ENCODE results near the gene SSTR1.
"Not testable (repeated sequence)": the region's sequence is repeated elsewhere in the genome, so short reads cannot be mapped to it uniquely, and the experiment has no call there.

Gene SSTR1

DNA sequence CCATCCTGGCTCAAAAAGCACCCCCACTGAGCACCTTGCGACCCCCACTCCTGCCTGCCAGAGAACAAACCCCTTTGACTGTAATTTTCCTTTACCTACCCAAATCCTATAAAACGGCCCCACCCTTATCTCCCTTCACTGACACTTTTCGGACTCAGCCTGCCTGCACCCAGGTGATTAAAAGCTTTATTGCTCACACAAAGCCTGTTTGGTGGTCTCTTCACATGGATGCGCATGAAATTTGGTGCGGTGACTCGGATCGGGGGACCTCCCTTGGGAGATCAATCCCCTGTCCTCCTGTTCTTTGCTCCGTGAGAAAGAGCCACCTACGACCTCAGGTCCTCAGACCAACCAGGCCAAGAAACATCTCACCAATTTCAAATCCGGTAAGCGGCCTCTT is 16.9 kb upstream of the SSTR1 start:
- H2BK120ac ChIP-seq (ENCODE audit: low read depth, low read length); H3K4ac ChIP-seq (ENCODE audit: low read depth in 1 of 2, low read length in 2 of 2); H2BK15ac ChIP-seq (ENCODE audit: low read depth, poor library complexity, severe bottlenecking); H3K4me2 ChIP-seq (ENCODE audit: low read length, poor library complexity, severe bottlenecking); H3K4me3 ChIP-seq (ENCODE audit: insufficient read depth in 1 of 2, low read depth in 1 of 2, low read length in 2 of 2); H3K14ac ChIP-seq (ENCODE audit: low read length in 2 of 2); H3K4me1 ChIP-seq (ENCODE audit: control insufficient read depth, insufficient read depth, low read depth, low read length); H3K18ac ChIP-seq (ENCODE audit: low read depth in 1 of 2, low read length in 2 of 2); H3K9me3 ChIP-seq (ENCODE audit: control insufficient read depth, low read length); H4K8ac ChIP-seq (ENCODE audit: low read length); H3K23ac ChIP-seq (ENCODE audit: low read length in 2 of 2); H2AK5ac ChIP-seq (ENCODE audit: low read length, severe bottlenecking); H2AFZ ChIP-seq (ENCODE audit: low read depth, low read length); H3K9ac ChIP-seq (ENCODE audit: low read length); DNase-seq; H3K27ac ChIP-seq (ENCODE audit: low read length, poor library complexity, severe bottlenecking); H2BK5ac ChIP-seq (ENCODE audit: low read depth, low read length, poor library complexity, severe bottlenecking); H3K36me3 ChIP-seq (ENCODE audit: control insufficient read depth in 1 of 2, insufficient read depth in 2 of 2, low read depth in 1 of 2, low read length in 2 of 2); H4K91ac ChIP-seq (ENCODE audit: low read length); H2BK12ac ChIP-seq (ENCODE audit: low read length in 2 of 2); H3K79me1 ChIP-seq (replicated peaks; ENCODE audit: low read length, poor library complexity, severe bottlenecking): not testable (repeated sequence)
- H3K27me3 ChIP-seq (ENCODE audit: control insufficient read depth in 1 of 2, insufficient read depth in 1 of 2, low read length in 2 of 2) = peaks cover 0 to 20% of the 10 kb centered on the region in 2 experiments
- 52% methylated on average over 11 of the region's 11 CpGs for WGBS

DNA sequence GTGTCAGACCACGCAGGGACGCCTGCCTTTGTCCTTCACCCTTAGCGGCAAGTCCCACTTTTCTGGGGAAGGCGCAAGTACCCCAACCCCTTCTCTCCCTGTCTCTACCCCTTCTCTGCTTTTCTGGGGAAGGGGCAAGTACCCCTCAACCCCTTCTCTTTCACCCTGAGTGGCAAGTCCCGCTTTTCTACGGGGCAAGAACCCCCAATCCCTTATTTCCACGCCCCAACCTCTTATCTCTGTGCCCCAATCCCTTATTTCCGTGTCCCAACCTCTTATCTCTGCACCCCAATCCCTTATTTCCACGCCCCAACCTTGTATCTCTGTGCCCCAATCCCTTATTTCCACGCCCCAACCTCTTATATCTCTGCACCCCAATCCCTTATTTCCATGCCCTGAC is 16.2 kb upstream of the SSTR1 start:
- DNase-seq; H3K36me3 ChIP-seq (ENCODE audit: control insufficient read depth in 1 of 2, insufficient read depth in 2 of 2, low read depth in 1 of 2, low read length in 2 of 2); H3K9ac ChIP-seq (ENCODE audit: low read length); H3K4me1 ChIP-seq (ENCODE audit: control insufficient read depth, insufficient read depth, low read depth, low read length); H2BK15ac ChIP-seq (ENCODE audit: low read depth, poor library complexity, severe bottlenecking); H3K9me3 ChIP-seq (ENCODE audit: control insufficient read depth, low read length); H2AK5ac ChIP-seq (ENCODE audit: low read length, severe bottlenecking); H3K14ac ChIP-seq (ENCODE audit: low read length in 2 of 2); H3K23ac ChIP-seq (ENCODE audit: low read length in 2 of 2); H3K27ac ChIP-seq (ENCODE audit: low read length, poor library complexity, severe bottlenecking); H4K91ac ChIP-seq (ENCODE audit: low read length); H2AFZ ChIP-seq (ENCODE audit: low read depth, low read length); H3K79me1 ChIP-seq (replicated peaks; ENCODE audit: low read length, poor library complexity, severe bottlenecking); H3K4ac ChIP-seq (ENCODE audit: low read depth in 1 of 2, low read length in 2 of 2); H2BK120ac ChIP-seq (ENCODE audit: low read depth, low read length); H3K18ac ChIP-seq (ENCODE audit: low read depth in 1 of 2, low read length in 2 of 2); H4K8ac ChIP-seq (ENCODE audit: low read length); H2BK12ac ChIP-seq (ENCODE audit: low read length in 2 of 2); H3K4me3 ChIP-seq (ENCODE audit: insufficient read depth in 1 of 2, low read depth in 1 of 2, low read length in 2 of 2); H2BK5ac ChIP-seq (ENCODE audit: low read depth, low read length, poor library complexity, severe bottlenecking); H3K4me2 ChIP-seq (ENCODE audit: low read length, poor library complexity, severe bottlenecking): not testable (repeated sequence)
- 59% methylated on average over 10 of the region's 10 CpGs for WGBS
- H3K27me3 ChIP-seq (ENCODE audit: control insufficient read depth in 1 of 2, insufficient read depth in 1 of 2, low read length in 2 of 2) = peaks cover 0 to 16% of the 10 kb centered on the region in 2 experiments

DNA sequence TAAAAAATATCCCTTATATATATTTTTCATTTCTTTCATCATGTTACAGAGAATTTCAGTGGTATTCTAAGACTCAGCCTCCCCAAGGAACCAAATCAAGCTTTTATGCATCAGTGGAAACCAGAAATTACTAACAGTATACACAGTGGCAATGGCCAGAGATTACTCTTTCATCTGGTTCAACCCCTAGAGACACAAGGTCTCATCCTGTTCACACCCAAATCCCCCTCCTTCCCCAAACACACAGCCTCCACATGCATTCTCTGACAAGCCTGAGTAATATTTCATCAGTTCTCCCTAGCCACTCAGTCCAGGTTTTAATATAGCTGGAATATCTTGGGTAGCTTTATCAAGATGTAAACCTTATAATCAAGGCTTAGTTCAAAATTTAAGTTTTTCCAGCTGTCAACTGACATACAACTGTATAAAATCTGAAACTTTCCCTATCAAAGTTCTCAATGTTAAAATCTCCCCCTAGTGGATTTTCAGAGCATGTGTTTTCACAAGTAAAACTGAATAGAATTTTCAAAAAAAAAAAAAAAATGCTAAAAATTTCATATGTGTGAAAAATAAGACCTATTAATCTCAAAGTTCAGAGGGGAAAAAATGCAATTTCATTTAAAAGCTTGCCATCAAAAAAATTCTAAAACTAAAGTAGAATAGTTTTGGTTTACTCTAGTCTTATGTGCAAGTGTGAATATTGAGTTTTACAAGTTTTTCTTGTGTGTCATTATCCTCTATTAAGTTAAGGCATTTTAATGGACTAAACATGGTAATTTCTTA is 10.5 kb upstream of the SSTR1 start:
- H2AFZ ChIP-seq (ENCODE audit: low read depth, low read length) = no peak overlapping the region
- peaks cover 0 to 16% of the 10 kb centered on the region in 2 experiments for H3K27me3 ChIP-seq (ENCODE audit: control insufficient read depth in 1 of 2, insufficient read depth in 1 of 2, low read length in 2 of 2)
- no peak overlapping the region for H3K4me3 ChIP-seq (ENCODE audit: insufficient read depth in 1 of 2, low read depth in 1 of 2, low read length in 2 of 2)
- no peak overlapping the region for H4K91ac ChIP-seq (ENCODE audit: low read length)
- no peak overlapping the region for H3K14ac ChIP-seq (ENCODE audit: low read length in 2 of 2)
- peak overlapping the region; percentile 32 for H3K9ac ChIP-seq (ENCODE audit: low read length)
- no peak overlapping the region for H4K8ac ChIP-seq (ENCODE audit: low read length)
- H2BK5ac ChIP-seq (ENCODE audit: low read depth, low read length, poor library complexity, severe bottlenecking) = no peak overlapping the region
- no peak overlapping the region for H3K23ac ChIP-seq (ENCODE audit: low read length in 2 of 2)
- H3K4me2 ChIP-seq (ENCODE audit: low read length, poor library complexity, severe bottlenecking) = no peak overlapping the region
- no peaks in the 10 kb centered on the region for H3K9me3 ChIP-seq (ENCODE audit: control insufficient read depth, low read length)
- H3K4me1 ChIP-seq (ENCODE audit: control insufficient read depth, insufficient read depth, low read depth, low read length) = no peaks in the 10 kb centered on the region
- no peaks in the 10 kb centered on the region for H3K79me1 ChIP-seq (replicated peaks; ENCODE audit: low read length, poor library complexity, severe bottlenecking)
- no peak overlapping the region for H2AK5ac ChIP-seq (ENCODE audit: low read length, severe bottlenecking)
- H3K4ac ChIP-seq (ENCODE audit: low read depth in 1 of 2, low read length in 2 of 2) = no peak overlapping the region
- no peak for DNase-seq
- H2BK15ac ChIP-seq (ENCODE audit: low read depth, poor library complexity, severe bottlenecking) = no peak overlapping the region
- no peak overlapping the region for H2BK12ac ChIP-seq (ENCODE audit: low read length in 2 of 2)
- no peaks in the 10 kb centered on the region for H3K36me3 ChIP-seq (ENCODE audit: control insufficient read depth in 1 of 2, insufficient read depth in 2 of 2, low read depth in 1 of 2, low read length in 2 of 2)
- H3K18ac ChIP-seq (ENCODE audit: low read depth in 1 of 2, low read length in 2 of 2) = no peak overlapping the region
- no peak overlapping the region for H2BK120ac ChIP-seq (ENCODE audit: low read depth, low read length)
- no peak overlapping the region for H3K27ac ChIP-seq (ENCODE audit: low read length, poor library complexity, severe bottlenecking)

DNA sequence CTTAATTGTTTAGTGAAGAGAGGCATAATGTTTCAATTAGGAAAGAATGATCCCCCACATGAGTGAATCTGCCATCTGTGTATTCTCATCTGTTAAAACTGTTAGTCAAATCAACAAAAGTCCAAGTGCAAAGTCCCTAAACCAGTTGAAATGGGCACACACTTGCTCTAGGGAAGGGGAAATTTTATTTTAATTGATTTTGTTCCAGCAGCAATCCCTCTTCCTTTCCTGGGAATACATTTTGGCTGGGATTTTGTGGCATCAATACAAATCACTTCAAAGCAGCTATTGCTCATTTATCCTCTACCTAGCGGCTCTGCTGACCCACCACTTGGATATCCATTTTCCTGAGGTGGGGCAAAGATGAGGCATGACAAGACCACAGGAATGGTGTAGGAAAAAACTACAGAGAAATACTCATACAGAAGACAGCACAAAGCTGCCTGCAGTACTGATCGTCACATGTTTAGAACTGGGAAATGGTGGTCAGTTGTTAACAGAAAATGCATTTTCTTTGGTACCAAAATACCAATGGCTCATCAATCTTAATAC is 9.8 kb upstream of the SSTR1 start:
- Histone ChIP-seq H3K9me3 (ENCODE audit: control insufficient read depth, low read length) (no peaks in the 10 kb centered on the region), H2BK12ac (ENCODE audit: low read length in 2 of 2) (no peak overlapping the region), H3K4ac (ENCODE audit: low read depth in 1 of 2, low read length in 2 of 2) (no peak overlapping the region), H3K27ac (ENCODE audit: low read length, poor library complexity, severe bottlenecking) (no peak overlapping the region), H4K91ac (ENCODE audit: low read length) (no peak overlapping the region), H3K14ac (ENCODE audit: low read length in 2 of 2) (no peak overlapping the region), H2BK120ac (ENCODE audit: low read depth, low read length) (no peak overlapping the region), H3K4me3 (ENCODE audit: insufficient read depth in 1 of 2, low read depth in 1 of 2, low read length in 2 of 2) (no peak overlapping the region), H3K36me3 (ENCODE audit: control insufficient read depth in 1 of 2, insufficient read depth in 2 of 2, low read depth in 1 of 2, low read length in 2 of 2) (no peaks in the 10 kb centered on the region), H2BK15ac (ENCODE audit: low read depth, poor library complexity, severe bottlenecking) (no peak overlapping the region), H3K9ac (ENCODE audit: low read length) (peak overlapping the region; percentile 32), H3K18ac (ENCODE audit: low read depth in 1 of 2, low read length in 2 of 2) (no peak overlapping the region), H4K8ac (ENCODE audit: low read length) (no peak overlapping the region), H3K79me1 (replicated peaks; ENCODE audit: low read length, poor library complexity, severe bottlenecking) (no peaks in the 10 kb centered on the region), H3K27me3 (ENCODE audit: control insufficient read depth in 1 of 2, insufficient read depth in 1 of 2, low read length in 2 of 2) (peaks cover 0 to 21% of the 10 kb centered on the region in 2 experiments), H2AK5ac (ENCODE audit: low read length, severe bottlenecking) (no peak overlapping the region), H2AFZ (ENCODE audit: low read depth, low read length) (no peak overlapping the region), H3K4me1 (ENCODE audit: control insufficient read depth, insufficient read depth, low read depth, low read length) (no peaks in the 10 kb centered on the region), H3K23ac (ENCODE audit: low read length in 2 of 2) (no peak overlapping the region), H3K4me2 (ENCODE audit: low read length, poor library complexity, severe bottlenecking) (no peak overlapping the region), H2BK5ac (ENCODE audit: low read depth, low read length, poor library complexity, severe bottlenecking) (no peak overlapping the region)
- 100% methylated on average over 1 of the region's 2 CpGs for WGBS
- no peak for DNase-seq
